Upper lobe of right lung (tissue), 1 donor: ENCODE measurements around the gene GPR152. TPM values are rescaled to one million over a fixed set of nuclear protein-coding genes. Genes with fewer than 3 reads are reported as not detected.

Experiments
- ATAC-seq: fragments of 200-7000 bp; cut with Tn5 transposase; one replicate; pipeline ENCODE4 v1.9.1; 2020; ENCODE audit warnings: mild to moderate bottlenecking, moderate library complexity
- DNase-seq: peaks from one replicate; pipeline ENCODE4 v3.0.0-alpha.2; 2020
- H3K27ac ChIP-seq: fragments of 200-600 bp; one replicate; pipeline ENCODE4 v1.8.0; 2022
- H3K27me3 ChIP-seq: fragments of 200-600 bp; one replicate; pipeline ENCODE4 v1.8.0; 2022; ENCODE audit warnings: mild to moderate bottlenecking
- H3K36me3 ChIP-seq: fragments of 200-600 bp; one replicate; pipeline ENCODE4 v1.8.0; 2022
- H3K4me1 ChIP-seq: fragments of 200-600 bp; one replicate; pipeline ENCODE4 v1.8.0; 2022
- H3K4me3 ChIP-seq: fragments of 200-600 bp; one replicate; pipeline ENCODE4 v1.8.0; 2022; ENCODE audit warnings: mild to moderate bottlenecking
- H3K9me3 ChIP-seq: fragments of 200-600 bp; one replicate; pipeline ENCODE4 v1.8.0; 2022
- intact Hi-C: fragments of 100-400 bp; cut with DNase I; formaldehyde crosslinking; loops from one replicate; pipeline ENCODE4 v1.11.0; 2022
- total RNA-seq: library from RNA; stranded (reverse); fragmentation: NEBNext Ultra II Directional; extraction: Animal tissue kit (Norgen Biotek cat#: 25700); gene quantifications from one replicate; pipeline ENCODE4 v1.2.1, GENCODE V29; 2021
- TF ChIP-seq, protein P1 (sequence below): fragments of 200-600 bp; IDR thresholded peaks from one replicate; pipeline ENCODE4 v1.8.0; 2022; ENCODE audit warnings: antibody characterized with exemption
- donor health status: DM: no; HTN: yes; CAD: no; lungs with severe emphysema.

GPR152 gene
- total RNA-seq, 1 donor from 2014 or later: not detected

DNA sequence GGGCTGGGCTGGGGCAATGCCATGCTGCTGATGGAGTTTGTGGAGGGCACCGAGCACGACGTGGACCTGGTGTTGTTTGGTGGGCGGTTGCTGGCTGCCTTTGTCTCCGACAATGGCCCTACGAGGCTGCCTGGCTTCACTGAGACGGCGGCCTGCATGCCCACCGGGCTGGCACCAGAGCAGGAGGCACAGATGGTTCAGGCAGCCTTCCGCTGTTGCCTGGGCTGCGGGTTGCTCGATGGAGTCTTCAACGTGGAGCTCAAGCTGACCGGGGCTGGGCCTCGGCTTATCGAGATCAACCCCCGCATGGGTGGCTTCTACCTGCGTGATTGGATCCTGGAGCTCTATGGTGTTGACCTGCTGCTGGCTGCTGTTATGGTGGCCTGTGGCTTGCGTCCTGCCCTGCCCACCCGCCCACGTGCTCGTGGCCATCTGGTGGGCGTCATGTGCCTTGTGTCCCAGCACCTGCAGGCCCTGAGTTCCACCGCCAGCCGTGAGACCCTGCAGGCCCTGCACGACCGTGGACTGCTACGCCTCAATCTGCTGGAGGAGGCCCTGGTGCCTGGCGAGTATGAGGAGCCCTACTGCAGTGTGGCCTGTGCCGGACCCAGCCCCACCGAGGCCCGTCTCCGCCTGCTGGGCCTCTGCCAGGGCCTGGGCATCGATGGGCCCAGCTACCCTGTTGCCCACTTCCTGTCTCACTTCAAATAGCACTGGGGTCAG is 28.5 kb downstream of the GPR152 start:
- Histone ChIP-seq H3K4me1 (peaks cover 19% of the 10 kb centered on the region), H3K27me3 (no peaks in the 10 kb centered on the region), H3K36me3 (no peaks in the 10 kb centered on the region), H3K4me3 (no peak overlapping the region), H3K9me3 (no peaks in the 10 kb centered on the region), H3K27ac (no peak overlapping the region)
- DNase-seq (no peak), ATAC-seq (no peak)
- intact Hi-C loops: no loop called here
- TF ChIP-seq, protein P1, sequence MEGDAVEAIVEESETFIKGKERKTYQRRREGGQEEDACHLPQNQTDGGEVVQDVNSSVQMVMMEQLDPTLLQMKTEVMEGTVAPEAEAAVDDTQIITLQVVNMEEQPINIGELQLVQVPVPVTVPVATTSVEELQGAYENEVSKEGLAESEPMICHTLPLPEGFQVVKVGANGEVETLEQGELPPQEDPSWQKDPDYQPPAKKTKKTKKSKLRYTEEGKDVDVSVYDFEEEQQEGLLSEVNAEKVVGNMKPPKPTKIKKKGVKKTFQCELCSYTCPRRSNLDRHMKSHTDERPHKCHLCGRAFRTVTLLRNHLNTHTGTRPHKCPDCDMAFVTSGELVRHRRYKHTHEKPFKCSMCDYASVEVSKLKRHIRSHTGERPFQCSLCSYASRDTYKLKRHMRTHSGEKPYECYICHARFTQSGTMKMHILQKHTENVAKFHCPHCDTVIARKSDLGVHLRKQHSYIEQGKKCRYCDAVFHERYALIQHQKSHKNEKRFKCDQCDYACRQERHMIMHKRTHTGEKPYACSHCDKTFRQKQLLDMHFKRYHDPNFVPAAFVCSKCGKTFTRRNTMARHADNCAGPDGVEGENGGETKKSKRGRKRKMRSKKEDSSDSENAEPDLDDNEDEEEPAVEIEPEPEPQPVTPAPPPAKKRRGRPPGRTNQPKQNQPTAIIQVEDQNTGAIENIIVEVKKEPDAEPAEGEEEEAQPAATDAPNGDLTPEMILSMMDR: no peak

DNA sequence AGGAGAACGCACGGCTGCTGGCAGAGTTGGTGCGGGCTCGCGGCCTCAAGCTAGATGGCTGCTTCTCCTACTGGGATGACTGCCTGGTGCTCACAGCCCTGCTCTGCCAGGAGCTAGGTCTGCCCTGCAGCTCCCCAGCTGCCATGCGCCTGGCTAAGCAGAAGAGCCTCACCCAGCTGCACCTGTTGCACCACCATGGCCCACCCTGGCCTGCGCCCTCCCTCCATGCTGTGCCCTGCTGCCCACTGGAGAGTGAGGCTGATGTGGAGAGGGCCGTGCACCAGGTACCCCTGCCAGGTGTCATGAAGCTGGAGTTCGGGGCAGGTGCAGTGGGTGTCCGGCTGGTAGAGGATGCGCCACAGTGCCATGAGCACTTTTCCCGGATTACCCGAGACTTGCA is 29.1 kb downstream of the GPR152 start:
- no peak overlapping the region for H3K4me3 ChIP-seq
- intact Hi-C loops: no loop called here
- no peaks in the 10 kb centered on the region for H3K27me3 ChIP-seq
- ATAC-seq (no peak), DNase-seq (no peak)
- no peaks in the 10 kb centered on the region for H3K36me3 ChIP-seq
- TF ChIP-seq, protein P1: no peak
- H3K4me1 ChIP-seq: peaks cover 22% of the 10 kb centered on the region
- no peaks in the 10 kb centered on the region for H3K9me3 ChIP-seq
- no peak overlapping the region for H3K27ac ChIP-seq

DNA sequence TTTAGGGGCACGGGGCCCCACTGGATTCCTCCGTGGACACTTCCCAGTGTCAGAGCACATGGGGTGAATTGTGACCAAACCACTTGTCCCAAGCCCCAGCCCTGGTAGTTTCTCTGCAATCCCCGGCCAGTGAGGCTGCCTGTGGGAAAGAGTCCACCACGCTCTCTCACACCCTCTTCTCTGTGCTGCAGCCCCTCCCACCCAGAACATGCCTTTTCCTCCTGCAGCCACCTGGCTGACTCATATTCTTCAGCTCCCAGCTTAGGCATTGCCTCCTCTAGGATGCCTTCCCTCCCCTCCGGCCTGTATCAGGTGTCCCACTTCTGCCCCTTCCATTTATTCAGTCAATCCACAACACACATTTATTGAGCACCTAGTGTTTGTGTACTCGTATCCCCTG is 29.6 kb downstream of the GPR152 start:
- H3K27ac ChIP-seq: no peak overlapping the region
- H3K4me1 ChIP-seq: peaks cover 24% of the 10 kb centered on the region
- DNase-seq (no peak), ATAC-seq (no peak)
- no peaks in the 10 kb centered on the region for H3K36me3 ChIP-seq
- H3K4me3 ChIP-seq: no peak overlapping the region
- TF ChIP-seq, protein P1: no peak
- no peaks in the 10 kb centered on the region for H3K9me3 ChIP-seq
- no peaks in the 10 kb centered on the region for H3K27me3 ChIP-seq
- intact Hi-C loops: no loop called here

DNA sequence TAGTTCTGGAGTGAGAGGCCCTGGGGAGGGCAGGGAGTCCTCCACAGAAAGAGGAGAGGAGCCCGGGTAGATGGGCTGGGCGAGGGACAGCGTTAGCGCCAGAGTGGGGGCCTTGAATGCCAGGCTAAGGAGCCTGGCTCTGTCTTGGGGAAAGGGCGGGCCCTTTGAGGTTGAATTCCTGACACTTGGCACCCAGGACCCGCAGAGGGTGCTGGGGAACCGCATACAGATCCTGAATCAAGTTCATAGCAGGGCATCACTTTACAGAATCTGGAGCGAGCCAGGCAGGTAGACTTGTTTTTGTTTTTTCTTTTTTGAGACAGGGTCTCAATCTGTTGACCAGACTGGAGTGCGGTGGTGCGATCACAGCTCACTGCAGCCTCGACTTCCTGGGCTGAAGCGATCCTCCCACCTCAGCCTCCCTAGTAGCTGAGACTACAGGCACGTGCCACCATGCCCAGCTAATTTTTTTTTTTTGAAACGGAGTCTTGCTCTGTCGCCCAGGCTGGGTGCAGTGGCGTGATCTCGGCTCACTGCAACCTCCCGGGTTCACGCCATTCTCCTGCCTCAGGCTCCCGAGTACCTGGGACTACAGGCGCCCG is 31.0 kb downstream of the GPR152 start:
- ATAC-seq: no peak
- H3K4me3 ChIP-seq: peak overlapping the region; percentile 54

DNA sequence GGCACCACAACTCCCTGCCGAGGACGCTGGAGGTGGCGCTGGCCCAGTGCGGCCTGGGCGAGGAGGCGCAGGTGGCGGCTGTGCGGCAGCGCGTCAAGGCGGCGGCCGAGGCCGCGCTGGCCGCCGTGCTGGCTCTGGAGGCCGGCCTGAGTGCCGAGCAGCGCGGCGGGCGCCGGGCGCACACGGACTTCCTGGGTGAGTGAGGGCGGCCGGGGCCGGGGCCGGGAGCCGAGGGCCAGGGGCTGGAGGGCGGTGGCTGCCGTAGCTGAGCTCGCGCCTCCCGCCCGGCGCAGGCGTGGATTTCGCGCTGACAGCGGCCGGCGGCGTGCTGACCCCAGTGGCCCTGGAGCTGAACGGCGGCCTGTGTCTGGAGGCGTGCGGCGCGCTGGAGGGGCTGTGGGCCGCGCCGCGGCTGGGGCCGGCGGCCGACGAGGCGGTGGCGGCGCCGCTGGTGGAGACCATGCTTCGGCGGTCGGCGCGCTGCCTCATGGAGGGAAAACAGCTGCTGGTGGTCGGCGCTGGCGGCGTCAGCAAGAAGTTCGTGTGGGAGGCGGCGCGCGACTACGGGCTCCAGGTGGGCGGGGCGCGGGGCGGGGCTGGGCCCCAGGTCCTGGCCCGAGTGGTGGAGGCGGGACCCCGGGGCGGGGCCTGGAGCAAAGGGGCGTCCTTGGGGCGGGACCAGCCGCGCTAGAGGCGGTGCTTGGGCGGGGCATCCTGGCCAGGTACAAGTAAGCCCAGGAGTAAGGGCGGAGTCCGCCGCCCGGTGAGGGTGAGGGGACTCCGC is 31.7 kb downstream of the GPR152 start:
- Histone ChIP-seq H3K4me1 (peaks cover 32% of the 10 kb centered on the region), H3K27me3 (no peaks in the 10 kb centered on the region), H3K36me3 (no peaks in the 10 kb centered on the region), H3K9me3 (no peaks in the 10 kb centered on the region), H3K27ac (peak overlapping the region; percentile 79), H3K4me3 (peak overlapping the region; percentile 54)
- TF ChIP-seq, protein P1: no peak
- peak; percentile 96 for ATAC-seq
- peak; percentile 99 for DNase-seq
- intact Hi-C loops: no loop called here

More for the DNA sequence above, 31.0 kb downstream of the GPR152 start:
- no peak for DNase-seq
- peak overlapping the region; percentile 79 for H3K27ac ChIP-seq
- intact Hi-C loops: no loop called here
- TF ChIP-seq, protein P1: no peak
- peaks cover 25% of the 10 kb centered on the region for H3K4me1 ChIP-seq
- H3K9me3 ChIP-seq: no peaks in the 10 kb centered on the region
- H3K27me3 ChIP-seq: no peaks in the 10 kb centered on the region
- no peaks in the 10 kb centered on the region for H3K36me3 ChIP-seq
